Loucy (cell line): ENCODE data around the gene ETV3.

Experiments used
- H2AFZ ChIP-seq: fragments of 200-600 bp; sonication (generic); 2 replicates; pipeline ENCODE4 v1.6.0; 2016; ENCODE audit warnings: antibody characterized with exemption, mild to moderate bottlenecking, low read length, moderate library complexity
- H3F3A ChIP-seq: fragments of 200-600 bp; 2 replicates; pipeline ENCODE4 v1.6.0; 2016; ENCODE audit warnings: antibody characterized with exemption, low read depth, mild to moderate bottlenecking
- H3K27me3 ChIP-seq: fragments of 200-600 bp; sonication (generic); 2 replicates; pipeline ENCODE4 v1.6.1; 2014; ENCODE audit warnings: low read length, mild to moderate bottlenecking; ENCODE audit not compliant: insufficient read depth, poor library complexity, severe bottlenecking
- H3K36me3 ChIP-seq: fragments of 200-600 bp; sonication (generic); 2 replicates; pipeline ENCODE4 v1.6.1; 2016; ENCODE audit warnings: low read length; ENCODE audit not compliant: insufficient read depth
- H3K4me1 ChIP-seq: fragments of 200-600 bp; sonication (generic); 2 replicates; pipeline ENCODE4 v1.5.1; 2014; ENCODE audit warnings: low read length, mild to moderate bottlenecking; ENCODE audit not compliant: insufficient read depth, poor library complexity, severe bottlenecking
- H3K4me2 ChIP-seq: fragments of 200-600 bp; sonication (generic); 2 replicates; pipeline ENCODE4 v1.6.0; 2014; ENCODE audit warnings: antibody characterized with exemption, low read length, low read depth, mild to moderate bottlenecking; ENCODE audit not compliant: poor library complexity, severe bottlenecking
- H3K4me3 ChIP-seq: fragments of 200-600 bp; sonication (generic); 2 replicates; pipeline ENCODE4 v1.5.1; 2014; ENCODE audit warnings: low read length, mild to moderate bottlenecking, mixed read lengths; ENCODE audit not compliant: poor library complexity, severe bottlenecking
- H3K79me2 ChIP-seq: fragments of 200-600 bp; sonication (generic); 2 replicates; pipeline ENCODE4 v1.6.1; 2014; ENCODE audit warnings: low read length; ENCODE audit not compliant: insufficient read depth
- H3K9ac ChIP-seq: fragments of 200-600 bp; sonication (generic); 2 replicates; pipeline ENCODE4 v1.6.0; 2014; ENCODE audit warnings: mild to moderate bottlenecking, low read depth, low read length, moderate library complexity; ENCODE audit not compliant: poor library complexity, severe bottlenecking
- H3K9me2 ChIP-seq: fragments of 200-600 bp; sonication (generic); replicated peaks from 2 replicates; pipeline ENCODE4 v1.6.1; 2016; ENCODE audit warnings: low read depth, low read length, mixed read lengths
- H3K9me3 ChIP-seq: fragments of 200-600 bp; sonication (generic); 2 replicates; pipeline ENCODE4 v1.6.1; 2014; ENCODE audit warnings: mild to moderate bottlenecking, antibody characterized with exemption, low read length, low read depth; ENCODE audit not compliant: insufficient read depth
- H4K20me1 ChIP-seq: fragments of 200-600 bp; sonication (generic); 2 replicates; pipeline ENCODE4 v1.6.0; 2014; ENCODE audit warnings: antibody characterized with exemption, low read length, mild to moderate bottlenecking; ENCODE audit not compliant: insufficient read depth, poor library complexity, severe bottlenecking
- CTCF ChIP-seq: fragments of 200-600 bp; sonication (generic); conservative IDR thresholded peaks from 2 replicates; pipeline ENCODE4 v1.5.1; 2014; ENCODE audit warnings: mild to moderate bottlenecking, antibody characterized with exemption, low read length
- EZH2phosphoT487 ChIP-seq: fragments of 200-600 bp; IDR thresholded peaks from 2 replicates; pipeline ENCODE4 v1.6.1; 2018; ENCODE audit warnings: antibody characterized with exemption, mild to moderate bottlenecking, moderate library complexity, borderline replicate concordance

ETV3 gene

GRCh38 chr1:157111396-157112165 lies 26.6 kb downstream of the ETV3 start:
- H3K79me2 ChIP-seq = no peaks in the 10 kb centered on the region
- no peaks in the 10 kb centered on the region for H3K9me3 ChIP-seq
- no peaks in the 10 kb centered on the region for H3K27me3 ChIP-seq
- no peak overlapping the region for H3K9ac ChIP-seq
- H3K4me3 ChIP-seq = no peak overlapping the region
- H2AFZ ChIP-seq = no peak overlapping the region
- TF ChIP-seq EZH2phosphoT487 (no peak), CTCF (no peak)
- H3K9me2 ChIP-seq = no peaks in the 10 kb centered on the region
- H3K4me1 ChIP-seq = no peaks in the 10 kb centered on the region
- no peaks in the 10 kb centered on the region for H3F3A ChIP-seq
- H3K36me3 ChIP-seq = no peaks in the 10 kb centered on the region
- H4K20me1 ChIP-seq = no peaks in the 10 kb centered on the region
- no peak overlapping the region for H3K4me2 ChIP-seq

- Histone ChIP-seq H3K27me3 (no peaks in the 10 kb centered on the region), H3K36me3 (no peaks in the 10 kb centered on the region), H3K9me2 (no peaks in the 10 kb centered on the region), H4K20me1 (no peaks in the 10 kb centered on the region), H3K9me3 (no peaks in the 10 kb centered on the region), H3K79me2 (no peaks in the 10 kb centered on the region), H3K4me1 (no peaks in the 10 kb centered on the region), H3K9ac (no peak overlapping the region), H3K4me3 (no peak overlapping the region), H3K4me2 (no peak overlapping the region), H3F3A (no peaks in the 10 kb centered on the region), H2AFZ (no peak overlapping the region)
- TF ChIP-seq EZH2phosphoT487 (no peak), CTCF (no peak)
Observed at GRCh38 chr1:157110686-157111085, 27.5 kb downstream of the ETV3 start.

- H3K4me3 ChIP-seq = no peak overlapping the region
- H3K4me2 ChIP-seq = no peak overlapping the region
- no peaks in the 10 kb centered on the region for H3K36me3 ChIP-seq
- no peaks in the 10 kb centered on the region for H3K9me2 ChIP-seq
- H3K27me3 ChIP-seq = no peaks in the 10 kb centered on the region
- TF ChIP-seq EZH2phosphoT487 = no peak
- no peak for TF ChIP-seq CTCF
- H3K4me1 ChIP-seq = no peaks in the 10 kb centered on the region
- no peaks in the 10 kb centered on the region for H3F3A ChIP-seq
- no peaks in the 10 kb centered on the region for H3K9me3 ChIP-seq
- H4K20me1 ChIP-seq = no peaks in the 10 kb centered on the region
- no peaks in the 10 kb centered on the region for H3K79me2 ChIP-seq
- no peak overlapping the region for H3K9ac ChIP-seq
- H2AFZ ChIP-seq = no peak overlapping the region
Observed at GRCh38 chr1:157110003-157110402, 28.2 kb downstream of the ETV3 start.
